ENCODE measurements around the gene CBX7.

- TF ChIP-seq KDM1A (IDR thresholded peaks at IDR 0.05; ENCODE audit: borderline replicate concordance, low read length) = no peak
- TF ChIP-seq CTCF (IDR thresholded peaks at IDR 0.05; ENCODE audit: control extremely low read depth in 1 of 3, insufficient read depth in 1 of 3, low read depth in 1 of 3, low read length in 3 of 3) = no peak
- TF ChIP-seq EZH2 (IDR thresholded peaks at IDR 0.05; ENCODE audit: low read depth, low read length, severe bottlenecking) = no peak
- no peak for TF ChIP-seq ATF2 (IDR thresholded peaks at IDR 0.05; ENCODE audit: low read length)
- TF ChIP-seq RNF2 (IDR thresholded peaks at IDR 0.05; ENCODE audit: borderline replicate concordance, low read depth, low read length, missing control alignments, poor library complexity, severe bottlenecking) = no peak
Observed at GRCh38 chr22:39150848-39151215, 1.6 kb downstream of the CBX7 start.
